ENCODE measurements around the gene ALDH1A2.

- no peak for TF ChIP-seq CTCF (conservative IDR thresholded peaks at IDR 0.05)
- TF ChIP-seq EZH2 (IDR thresholded peaks at IDR 0.05; ENCODE audit: low read depth): no peak
Measured at GRCh38 chr15:58057559-58057958, 8.0 kb downstream of the ALDH1A2 start.
